LHCN-M2 (cell line): ENCODE data around the gene ERO1A. TPM values are rescaled to one million over a fixed set of nuclear protein-coding genes. Genes with fewer than 3 reads are reported as not detected.
"Not testable (repeated sequence)": the region's sequence is repeated elsewhere in the genome, so short reads cannot be mapped to it uniquely, and the experiment has no call there.

Source experiments
- DNase-seq: peaks from one replicate; pipeline ENCODE4 v3.0.0-alpha.2; 2012; ENCODE audit warnings: low read depth
- polyA plus RNA-seq: library from polyadenylated mRNA; unstranded; fragments of >200 nt; gene quantifications from one replicate; pipeline ENCODE4 v1.2.1, GENCODE V29; 2012; ENCODE audit warnings: missing spikeins
- total RNA-seq: library from RNA; depleted of rRNA; stranded (reverse); fragments of >200 nt; gene quantifications from 2 replicates; pipeline ENCODE4 v1.2.3, GENCODE V29; 2014; rRNA removed

ERO1A gene
- 83.3 and 98.4 TPM in 2 replicates for total RNA-seq
- polyA plus RNA-seq, result 16.7 TPM

GRCh38 chr14:52695481-52696091 is at the start of gene ERO1A:
ERO1A (minus strand) TSS chr14:52695558; CDS start chr14:52695481, 77 bp downstream.
- peak; percentile 88 for DNase-seq

DNA sequence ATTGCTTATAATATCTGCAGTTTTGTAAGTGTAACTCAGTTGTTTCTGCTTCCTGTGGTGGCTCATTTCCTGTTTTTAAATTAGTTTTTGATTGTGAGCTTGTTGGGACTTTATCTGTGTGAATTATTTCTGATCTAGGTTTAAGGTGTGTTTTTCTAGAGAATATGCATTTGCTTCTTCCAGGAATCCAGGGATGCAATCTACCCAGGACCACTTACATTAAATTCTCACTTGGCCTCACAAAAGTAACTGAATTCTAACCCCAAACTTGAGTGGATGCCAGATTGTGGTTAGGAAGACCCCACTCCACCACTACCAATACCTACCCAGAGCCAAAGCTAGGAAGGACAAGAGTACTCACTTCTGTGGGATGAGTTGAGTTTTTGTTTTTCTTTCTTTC is 46.5 kb upstream of the ERO1A start:
- no peak for DNase-seq

- no peak for DNase-seq
Observed at GRCh38 chr14:52740751-52741150, 45.4 kb upstream of the ERO1A start.

DNA sequence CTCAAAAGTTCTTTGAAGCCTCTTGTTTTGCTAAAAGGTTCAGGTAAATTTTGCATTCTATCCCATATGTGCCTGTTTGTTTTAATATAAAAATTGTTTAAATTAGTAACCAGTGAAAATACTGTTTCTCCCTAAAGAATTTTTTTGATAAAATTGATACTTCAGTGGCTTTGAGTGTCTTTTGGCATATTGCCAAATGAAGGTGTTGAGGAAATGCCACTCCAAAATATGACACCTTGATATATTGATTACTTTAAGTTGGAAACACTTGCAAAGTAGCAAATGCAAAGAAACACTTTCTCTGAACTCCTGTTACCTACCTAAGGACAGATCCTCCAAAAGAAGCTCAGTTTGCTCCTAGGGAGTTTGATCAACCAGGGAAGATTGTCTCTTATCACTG is 43.1 kb upstream of the ERO1A start:
- DNase-seq, result no peak

GRCh38 chr14:52735921-52736489 is 40.6 kb upstream of the ERO1A start:
- no peak for DNase-seq

DNA sequence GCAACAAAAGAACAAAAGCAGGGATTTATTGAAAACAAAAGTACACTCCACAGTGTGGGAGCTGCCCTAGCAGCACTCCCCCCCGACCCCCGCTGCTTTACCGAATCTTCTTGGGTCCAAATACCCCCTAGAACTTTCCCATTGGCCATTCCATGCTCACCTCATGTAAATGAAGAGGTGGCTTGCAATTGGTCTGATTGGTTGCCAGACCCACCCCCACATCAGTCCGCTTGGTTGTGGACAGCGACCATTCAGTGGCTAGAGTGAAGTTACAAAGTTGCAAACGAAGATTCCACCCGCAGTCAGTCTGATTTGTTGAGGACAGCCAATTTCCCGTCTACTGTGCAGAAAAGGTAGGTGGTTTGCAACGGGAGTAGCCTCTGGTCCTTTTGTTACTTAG is 38.5 kb upstream of the ERO1A start:
- no peak for DNase-seq

- DNase-seq, result peak; percentile 20
Observed at GRCh38 chr14:52730709-52731111, 35.4 kb upstream of the ERO1A start.

- DNase-seq, result peak; percentile 97
Observed at GRCh38 chr14:52729925-52730708, 34.8 kb upstream of the ERO1A start, which contains the start of gene STYX. STYX (plus strand) TSS chr14:52730166; CDS start chr14:52730475, 309 bp downstream.

DNA sequence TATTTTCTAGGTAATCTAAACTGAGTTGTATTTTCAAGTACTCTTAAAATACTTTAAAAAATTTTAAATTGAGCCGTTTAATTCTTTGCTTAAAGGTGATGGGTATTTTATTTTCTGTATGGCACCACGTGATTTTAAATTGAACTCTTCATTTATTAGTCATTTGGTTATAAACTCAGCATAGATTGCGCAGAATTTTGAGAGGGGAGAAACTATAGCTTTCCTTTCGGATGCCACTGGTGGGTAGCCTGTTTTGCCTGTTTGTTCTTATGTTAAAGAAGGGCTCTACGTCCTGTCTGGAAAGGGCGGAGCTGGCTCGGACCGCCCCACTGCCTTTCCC is 34.2 kb upstream of the ERO1A start:
- DNase-seq, result no peak

GRCh38 chr14:52729035-52729434 is 33.7 kb upstream of the ERO1A start:
- DNase-seq, result not testable (repeated sequence)

- not testable (repeated sequence) for DNase-seq
Observed at GRCh38 chr14:52727509-52727908, 32.2 kb upstream of the ERO1A start.

- DNase-seq, result no peak
Observed at GRCh38 chr14:52724360-52724644, 28.9 kb upstream of the ERO1A start.

GRCh38 chr14:52723514-52724359 is 28.4 kb upstream of the ERO1A start:
- no peak for DNase-seq

DNA sequence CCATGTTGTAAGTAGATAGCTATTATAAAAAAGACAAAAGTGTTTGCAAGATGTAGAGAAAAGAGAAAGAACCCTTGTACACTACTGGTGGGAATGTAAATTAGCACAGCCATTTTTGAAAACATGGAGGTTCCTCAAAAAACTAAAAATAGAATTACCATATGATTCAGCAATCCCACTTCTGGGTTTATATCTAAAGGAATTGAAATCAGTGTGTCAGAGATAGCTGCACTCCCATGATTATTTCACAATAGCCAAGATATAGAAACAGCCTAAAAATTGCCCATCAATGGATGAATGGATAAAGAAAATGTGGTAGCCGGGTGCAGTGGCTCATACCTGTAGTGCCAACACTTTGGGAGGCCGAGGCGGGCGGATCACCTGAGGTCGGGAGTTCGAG is 20.8 kb upstream of the ERO1A start:
- no peak for DNase-seq

DNA sequence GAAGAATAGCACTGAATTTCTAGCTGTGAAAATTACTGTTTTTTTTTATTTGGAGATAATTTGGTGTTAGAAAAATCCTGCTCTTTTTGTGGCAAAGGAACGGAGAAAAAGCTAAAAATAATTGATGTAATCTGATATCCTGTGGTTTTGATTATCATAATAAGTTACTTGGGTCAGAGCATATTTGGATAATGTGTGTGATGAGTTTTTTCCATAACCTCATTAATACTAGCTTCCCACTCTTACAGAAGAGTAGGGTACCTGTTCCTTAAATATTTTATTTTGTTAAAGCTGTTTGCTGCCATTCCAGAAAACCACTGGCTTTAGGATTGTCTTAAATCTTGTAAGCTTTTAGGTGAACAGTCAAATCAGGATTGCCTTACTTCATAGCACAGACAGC is 16.3 kb upstream of the ERO1A start:
- DNase-seq, result peak; percentile 33

DNA sequence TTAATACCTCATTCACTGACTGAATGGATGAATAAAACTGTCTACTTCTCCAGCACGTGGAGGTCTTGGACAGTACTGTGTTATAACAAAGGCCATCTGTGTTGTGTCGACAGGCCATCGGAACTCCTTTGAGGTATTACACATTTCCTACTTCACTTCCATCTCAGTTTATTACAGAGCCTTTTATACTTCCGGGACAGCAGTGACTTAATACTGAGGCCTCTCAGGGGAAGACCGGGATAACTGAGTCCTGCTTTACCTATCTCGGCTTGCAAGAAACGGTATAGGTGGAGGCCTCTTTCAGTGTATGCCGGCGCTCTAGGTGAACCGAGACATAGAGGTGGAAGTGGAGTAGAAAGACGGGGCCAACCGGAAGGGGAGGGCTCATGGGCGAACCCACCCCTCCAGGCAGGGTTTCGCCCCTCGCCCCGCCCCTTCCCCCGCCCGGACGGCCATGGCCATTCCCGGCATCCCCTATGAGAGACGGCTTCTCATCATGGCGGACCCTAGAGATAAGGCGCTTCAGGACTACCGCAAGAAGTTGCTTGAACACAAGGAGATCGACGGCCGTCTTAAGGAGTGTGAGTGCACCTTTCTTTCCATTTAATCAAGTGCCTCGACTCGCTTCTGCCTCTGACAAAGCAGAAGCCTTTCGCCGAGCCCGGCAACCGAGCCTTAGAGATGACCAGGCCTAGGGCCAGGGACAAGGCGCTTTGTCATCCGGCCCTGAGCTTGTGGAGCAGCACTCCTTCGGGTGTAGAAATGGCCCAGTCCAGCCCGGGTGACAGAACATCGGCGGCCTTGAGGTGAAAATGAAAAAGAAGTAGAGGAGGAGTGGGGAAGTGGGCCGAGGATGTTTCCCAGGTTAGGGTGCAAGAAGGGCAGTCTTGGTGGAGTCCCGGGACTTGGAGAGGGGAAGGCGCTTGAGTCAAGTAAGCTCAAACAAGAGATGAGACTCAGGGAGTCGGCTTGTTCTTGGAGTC is 11.7 kb upstream of the ERO1A start, which contains the start of gene PSMC6:
Gene PSMC6 (plus strand): TSS at position 477 of the 983 bp plus-strand sequence. CDS start 20 bp downstream, at position 497.
- DNase-seq, result peak; percentile 85

GRCh38 chr14:52706286-52706685 is 10.9 kb upstream of the ERO1A start:
- peak; percentile 40 for DNase-seq

DNA sequence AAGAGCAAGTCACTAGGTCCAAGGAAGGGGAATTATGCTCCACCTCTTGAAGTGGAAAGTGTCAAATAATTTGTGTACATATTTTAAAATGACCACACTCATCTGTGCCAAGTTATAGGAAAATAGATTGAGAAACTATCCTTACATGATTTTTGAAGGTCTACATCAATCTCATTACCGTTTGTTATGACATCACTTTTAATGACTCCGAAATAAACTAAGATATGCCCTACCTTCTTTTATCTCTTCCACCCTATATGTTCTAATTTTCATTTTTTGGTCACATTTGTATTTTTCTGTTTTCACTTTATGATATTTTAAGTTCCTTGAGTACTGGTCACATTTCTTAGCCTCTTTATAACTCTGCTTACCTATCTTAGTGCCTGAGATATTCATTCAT is 8.3 kb upstream of the ERO1A start:
- no peak for DNase-seq

DNA sequence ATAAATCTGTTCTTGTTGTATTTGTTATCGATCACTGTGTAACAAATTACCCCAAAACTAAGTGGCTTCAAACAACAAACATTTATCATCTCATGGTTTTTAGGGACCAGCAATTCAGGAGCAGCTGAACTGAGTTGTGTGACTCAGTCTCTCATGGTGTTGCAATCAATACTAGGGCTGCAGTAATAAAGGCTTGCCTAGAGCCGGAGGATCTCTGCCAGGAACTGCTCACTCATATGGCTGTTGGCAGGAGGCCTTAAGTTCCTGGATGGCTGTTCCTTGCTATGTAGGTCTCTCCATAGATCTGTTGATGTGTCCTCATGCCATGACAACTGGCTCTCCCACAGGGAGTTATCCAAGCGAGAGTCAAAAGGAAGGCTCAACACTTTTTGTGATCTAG is 7.9 kb upstream of the ERO1A start:
- DNase-seq, result peak; percentile 88

GRCh38 chr14:52701223-52701622 is 5.9 kb upstream of the ERO1A start:
- DNase-seq, result no peak

DNA sequence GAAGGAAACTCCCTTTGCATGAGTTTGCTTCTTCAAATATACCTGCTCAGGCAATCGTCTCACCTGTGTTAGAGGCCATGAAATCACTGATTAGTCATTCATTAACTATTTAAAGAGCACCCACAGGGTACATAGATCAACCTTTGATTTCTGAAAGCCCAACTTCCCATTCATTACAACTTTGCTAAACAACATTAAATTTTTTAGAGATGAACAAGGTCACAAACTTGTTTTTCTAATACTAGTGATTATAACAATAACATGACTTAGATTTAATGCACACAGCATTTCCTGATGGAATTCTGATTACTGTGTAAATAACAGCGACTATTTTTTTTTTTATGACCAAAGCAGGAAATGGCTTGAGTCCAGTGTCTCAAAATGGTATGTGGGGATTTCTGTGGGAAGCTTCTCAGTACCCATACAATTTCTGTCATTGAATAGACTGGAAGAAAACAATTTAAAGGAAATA is 5.4 kb upstream of the ERO1A start:
- no peak for DNase-seq
